Uterus (tissue), 4 donors: ENCODE measurements around the gene CTRB1. TPM values are rescaled to one million over a fixed set of nuclear protein-coding genes. Genes with fewer than 3 reads are reported as not detected.
"Not testable (repeated sequence)": the region's sequence is repeated elsewhere in the genome, so short reads cannot be mapped to it uniquely, and the experiment has no call there.

Source experiments
- DNase-seq, 2 donors: peaks; one replicate each; pipeline ENCODE4 v3.0.0-alpha.2; 2019 to 2020
- H3K27ac ChIP-seq, 2 donors: fragments of 200-600 bp; sonication (generic); 1 replicate in 1 of 2; 2 replicates in 1 of 2; pipeline ENCODE4 v1.5.1; 2016 to 2018
- H3K27me3 ChIP-seq, 2 donors: fragments of 200-600 bp; sonication (generic); one replicate each; pipeline ENCODE4 v1.5.1; 2018 to 2019; ENCODE audit warnings: control low read depth in 1 of 2
- H3K36me3 ChIP-seq, 2 donors: fragments of 200-600 bp; sonication (generic); one replicate each; pipeline ENCODE4 v1.5.1; 2019; ENCODE audit warnings: control low read depth in 1 of 2
- H3K4me1 ChIP-seq, 2 donors: fragments of 200-600 bp; sonication (generic); one replicate each; pipeline ENCODE4 v1.5.1; 2018 to 2019; ENCODE audit warnings: control low read depth in 1 of 2
- H3K4me3 ChIP-seq, 2 donors: fragments of 200-600 bp; sonication (generic); 1 replicate in 1 of 2; 2 replicates in 1 of 2; pipeline ENCODE4 v1.5.1; 2018 to 2019; ENCODE audit warnings: mild to moderate bottlenecking in 1 of 2
- H3K9me3 ChIP-seq, 2 donors: fragments of 200-600 bp; sonication (generic); one replicate each; pipeline ENCODE4 v1.5.1; 2019; ENCODE audit warnings: control low read depth in 1 of 2
- POLR2A ChIP-seq, 2 donors: fragments of 450-650 bp; IDR thresholded peaks; one replicate each; pipeline ENCODE4 v1.6.1; 2016; ENCODE audit warnings: antibody characterized with exemption in 2 of 2, mild to moderate bottlenecking in 1 of 2, moderate library complexity in 1 of 2
- intact Hi-C: fragments of 100-400 bp; cut with DNase I; formaldehyde crosslinking; loops from one replicate; pipeline ENCODE4 v1.15.1; 2023; ENCODE audit warnings: low total_unique reads
- total RNA-seq, 4 donors: library from RNA; depleted of rRNA in 3 of 4; stranded (reverse); fragments of >200 nt in 3 of 4; gene quantifications; one replicate each; pipeline versions ENCODE4 v1.1.0 to v1.2.4, GENCODE V29; 2014 to 2023
- TF ChIP-seq, protein P1 (sequence below), 4 experiments: fragments of 200-600 bp in 2 of 4; fragments of 450-650 bp in 2 of 4; sonication (generic) in 2 of 4; IDR thresholded peaks; one replicate each; pipeline ENCODE4 v1.5.1; 2016 to 2019; ENCODE audit warnings: antibody characterized with exemption in 4 of 4, mild to moderate bottlenecking in 2 of 4, moderate library complexity in 1 of 4
- donor health status: DM: yes; HTN: yes; CAD: no.

The CTRB1 gene
- total RNA-seq, 4 donors from 2014 or later, result not detected

DNA sequence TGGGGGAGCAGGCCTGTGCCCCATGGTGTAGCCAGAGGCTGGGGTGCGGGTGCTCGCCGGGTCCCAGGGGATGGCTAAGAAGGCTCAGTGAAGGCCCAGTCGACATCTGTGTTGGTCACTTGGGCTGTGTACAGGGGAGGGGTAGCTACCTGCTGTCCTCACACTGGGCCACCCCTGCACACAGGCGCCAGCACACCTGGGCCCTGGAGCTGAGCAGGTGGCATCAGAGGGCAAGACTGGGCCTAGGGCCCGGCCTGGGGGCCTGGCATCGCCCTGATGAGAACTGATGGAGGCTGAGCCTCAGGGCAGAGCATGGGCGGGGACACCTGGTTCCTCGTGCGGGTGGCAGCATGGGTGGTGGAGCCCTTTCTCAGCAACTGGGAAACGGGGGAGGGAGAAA is 11.0 kb upstream of the CTRB1 start:
- H3K9me3 ChIP-seq, result no peaks in the 10 kb centered on the region
- DNase-seq, result no peak
- no peaks in the 10 kb centered on the region for H3K36me3 ChIP-seq
- H3K4me3 ChIP-seq, result no peak overlapping the region
- no peak for TF ChIP-seq POLR2A (IDR thresholded peaks at IDR 0.05)
- TF ChIP-seq, protein P1, sequence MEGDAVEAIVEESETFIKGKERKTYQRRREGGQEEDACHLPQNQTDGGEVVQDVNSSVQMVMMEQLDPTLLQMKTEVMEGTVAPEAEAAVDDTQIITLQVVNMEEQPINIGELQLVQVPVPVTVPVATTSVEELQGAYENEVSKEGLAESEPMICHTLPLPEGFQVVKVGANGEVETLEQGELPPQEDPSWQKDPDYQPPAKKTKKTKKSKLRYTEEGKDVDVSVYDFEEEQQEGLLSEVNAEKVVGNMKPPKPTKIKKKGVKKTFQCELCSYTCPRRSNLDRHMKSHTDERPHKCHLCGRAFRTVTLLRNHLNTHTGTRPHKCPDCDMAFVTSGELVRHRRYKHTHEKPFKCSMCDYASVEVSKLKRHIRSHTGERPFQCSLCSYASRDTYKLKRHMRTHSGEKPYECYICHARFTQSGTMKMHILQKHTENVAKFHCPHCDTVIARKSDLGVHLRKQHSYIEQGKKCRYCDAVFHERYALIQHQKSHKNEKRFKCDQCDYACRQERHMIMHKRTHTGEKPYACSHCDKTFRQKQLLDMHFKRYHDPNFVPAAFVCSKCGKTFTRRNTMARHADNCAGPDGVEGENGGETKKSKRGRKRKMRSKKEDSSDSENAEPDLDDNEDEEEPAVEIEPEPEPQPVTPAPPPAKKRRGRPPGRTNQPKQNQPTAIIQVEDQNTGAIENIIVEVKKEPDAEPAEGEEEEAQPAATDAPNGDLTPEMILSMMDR (IDR thresholded peaks at IDR 0.05), result no peak
- intact Hi-C loops, result no loop called here
- no peaks in the 10 kb centered on the region for H3K27me3 ChIP-seq
- no peak overlapping the region for H3K27ac ChIP-seq
- no peaks in the 10 kb centered on the region for H3K4me1 ChIP-seq

GRCh38 chr16:75208242-75208825 is 10.5 kb upstream of the CTRB1 start:
- Histone ChIP-seq H3K27me3 (no peaks in the 10 kb centered on the region), H3K9me3 (no peaks in the 10 kb centered on the region), H3K4me1 (no peaks in the 10 kb centered on the region), H3K36me3 (no peaks in the 10 kb centered on the region), H3K4me3 (no peak overlapping the region), H3K27ac (no peak overlapping the region)
- intact Hi-C loops, result no loop called here
- DNase-seq, result no peak
- TF ChIP-seq, protein P1 (IDR thresholded peaks at IDR 0.05), result no peak
- no peak for TF ChIP-seq POLR2A (IDR thresholded peaks at IDR 0.05)

GRCh38 chr16:75208861-75209505 is 9.8 kb upstream of the CTRB1 start:
- H3K27me3 ChIP-seq, result no peaks in the 10 kb centered on the region
- TF ChIP-seq, protein P1 (IDR thresholded peaks at IDR 0.05), result no peak
- TF ChIP-seq POLR2A (IDR thresholded peaks at IDR 0.05), result no peak
- H3K9me3 ChIP-seq, result no peaks in the 10 kb centered on the region
- H3K36me3 ChIP-seq, result no peaks in the 10 kb centered on the region
- no peak overlapping the region for H3K4me3 ChIP-seq
- H3K4me1 ChIP-seq, result no peaks in the 10 kb centered on the region
- DNase-seq, result no peak
- H3K27ac ChIP-seq, result no peak overlapping the region
- intact Hi-C loops, result no loop called here

DNA sequence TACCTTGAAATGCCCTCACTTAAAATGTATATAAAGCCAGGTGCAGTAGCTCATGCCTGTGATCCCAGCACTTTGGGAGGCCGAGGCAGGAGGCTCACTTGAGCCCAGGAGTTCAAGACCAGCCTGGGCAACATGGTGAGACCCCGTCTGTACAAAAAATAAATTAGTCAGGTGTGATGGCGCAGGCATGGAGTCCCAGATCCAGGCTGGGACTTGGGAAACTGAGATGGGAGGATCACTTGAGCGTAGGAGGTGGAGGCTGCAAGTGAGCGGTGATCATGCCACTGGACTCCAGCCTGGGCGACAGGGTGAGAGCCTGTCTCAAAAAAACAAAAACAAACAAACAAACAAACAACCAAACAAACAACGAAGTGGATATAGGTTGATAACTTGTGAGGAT is 9.3 kb upstream of the CTRB1 start:
- H3K4me3 ChIP-seq, H3K36me3 ChIP-seq, H3K27me3 ChIP-seq, H3K4me1 ChIP-seq, DNase-seq, H3K9me3 ChIP-seq, intact Hi-C loops, H3K27ac ChIP-seq: not testable (repeated sequence)

GRCh38 chr16:75209944-75210343 is 8.8 kb upstream of the CTRB1 start:
- intact Hi-C loops, result no loop called here
- DNase-seq, result no peak

GRCh38 chr16:75211286-75211685 is 7.5 kb upstream of the CTRB1 start:
- H3K4me3 ChIP-seq, H3K36me3 ChIP-seq, H3K27me3 ChIP-seq, H3K4me1 ChIP-seq, DNase-seq, intact Hi-C loops, H3K9me3 ChIP-seq, H3K27ac ChIP-seq: not testable (repeated sequence)

More at GRCh38 chr16:75209944-75210343, 8.8 kb upstream of the CTRB1 start:
- TF ChIP-seq, protein P1 (IDR thresholded peaks at IDR 0.05), result no peak
- no peak for TF ChIP-seq POLR2A (IDR thresholded peaks at IDR 0.05)
- no peaks in the 10 kb centered on the region for H3K27me3 ChIP-seq
- no peaks in the 10 kb centered on the region for H3K9me3 ChIP-seq
- no peak overlapping the region for H3K4me3 ChIP-seq
- no peak overlapping the region for H3K27ac ChIP-seq
- no peaks in the 10 kb centered on the region for H3K36me3 ChIP-seq
- no peaks in the 10 kb centered on the region for H3K4me1 ChIP-seq
